ENCODE results near the gene QSOX1.

The QSOX1 gene

GRCh38 chr1:180135535-180135934 is 19.1 kb upstream of the QSOX1 start:
- Mint-ChIP-seq H3K27ac (no peak overlapping the region), H3K27me3 (peaks cover 42 to 57% of the 10 kb centered on the region in 2 donors), H3K4me3 (no peak overlapping the region), H3K4me1 (ENCODE audit: low read depth in 2 of 2) (no peaks in the 10 kb centered on the region), H3K36me3 (ENCODE audit: insufficient read depth) (no peaks in the 10 kb centered on the region), H3K9me3 (no peaks in the 10 kb centered on the region)
- DNase-seq (no peak), ATAC-seq (replicated peaks) (no peak)

DNA sequence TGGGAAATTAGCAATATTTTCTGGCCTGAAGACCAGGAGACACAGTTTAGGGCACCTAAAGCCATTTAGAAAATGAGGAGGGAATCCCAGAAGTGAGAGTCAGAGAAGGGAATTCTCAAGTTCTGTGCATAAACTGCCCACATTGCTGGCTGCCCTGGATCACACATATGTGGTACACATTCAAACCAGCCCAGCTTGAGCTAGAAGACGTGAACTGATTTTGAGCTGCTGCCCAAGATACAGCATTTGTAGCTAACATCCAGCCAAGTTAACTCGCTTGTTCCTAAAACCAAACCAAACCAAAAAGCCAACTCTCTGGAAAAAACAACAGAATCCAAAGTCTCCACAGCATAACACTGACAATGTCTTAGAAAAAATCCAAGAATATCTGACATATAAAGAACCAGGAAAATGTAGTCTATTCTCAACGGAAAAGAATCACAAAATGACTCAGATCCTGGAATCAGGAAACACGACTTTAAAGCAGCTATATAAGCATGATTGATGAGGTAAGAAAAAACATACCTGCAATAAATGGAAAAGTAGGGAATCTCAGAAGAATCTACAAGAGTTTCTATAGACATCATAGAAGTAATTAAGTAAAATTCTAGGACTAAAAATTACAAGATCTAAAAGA is 18.2 kb upstream of the QSOX1 start:
- no peak overlapping the region for H3K4me3 Mint-ChIP-seq
- H3K4me1 Mint-ChIP-seq (ENCODE audit: low read depth in 2 of 2), result no peaks in the 10 kb centered on the region
- H3K27ac Mint-ChIP-seq, result no peak overlapping the region
- ATAC-seq (replicated peaks) (no peak), DNase-seq (no peak)
- no peaks in the 10 kb centered on the region for H3K36me3 Mint-ChIP-seq (ENCODE audit: insufficient read depth)
- peaks cover 41 to 52% of the 10 kb centered on the region in 2 donors for H3K27me3 Mint-ChIP-seq
- no peaks in the 10 kb centered on the region for H3K9me3 Mint-ChIP-seq

DNA sequence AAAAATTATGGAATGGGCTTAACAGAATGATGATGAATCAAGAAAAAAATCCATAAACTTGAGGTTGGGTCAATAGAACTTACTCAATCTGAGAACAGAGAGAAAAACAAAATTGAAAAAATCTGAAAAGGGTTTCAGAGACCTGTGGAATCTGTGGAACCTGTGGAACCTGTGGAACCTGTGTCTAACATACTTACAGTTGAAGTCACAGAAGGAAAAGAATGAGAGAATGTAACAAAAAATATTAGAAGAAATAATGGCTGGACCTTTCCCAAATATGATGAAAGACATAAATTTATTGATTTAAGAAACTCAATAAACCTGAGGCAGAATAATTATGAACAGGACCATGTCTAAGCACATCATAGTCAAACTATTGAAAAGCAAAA is 17.7 kb upstream of the QSOX1 start:
- Mint-ChIP-seq H3K4me3 (no peak overlapping the region), H3K27ac (no peak overlapping the region), H3K27me3 (peaks cover 36 to 52% of the 10 kb centered on the region in 2 donors), H3K9me3 (no peaks in the 10 kb centered on the region), H3K36me3 (ENCODE audit: insufficient read depth) (no peaks in the 10 kb centered on the region), H3K4me1 (ENCODE audit: low read depth in 2 of 2) (no peaks in the 10 kb centered on the region)
- no peak for ATAC-seq (replicated peaks)
- no peak for DNase-seq

- DNase-seq (no peak), ATAC-seq (replicated peaks) (no peak)
- Mint-ChIP-seq H3K36me3 (ENCODE audit: insufficient read depth) (no peaks in the 10 kb centered on the region), H3K27ac (no peak overlapping the region), H3K4me3 (no peak overlapping the region), H3K4me1 (ENCODE audit: low read depth in 2 of 2) (no peaks in the 10 kb centered on the region), H3K27me3 (peaks cover 28 to 44% of the 10 kb centered on the region in 2 donors), H3K9me3 (no peaks in the 10 kb centered on the region)
Observed at GRCh38 chr1:180137776-180138175, 16.9 kb upstream of the QSOX1 start.

GRCh38 chr1:180141381-180141934 is 13.2 kb upstream of the QSOX1 start:
- Mint-ChIP-seq H3K27ac (no peak overlapping the region), H3K9me3 (no peaks in the 10 kb centered on the region), H3K36me3 (ENCODE audit: insufficient read depth) (no peaks in the 10 kb centered on the region), H3K27me3 (peaks cover 9 to 18% of the 10 kb centered on the region in 2 donors), H3K4me3 (no peak overlapping the region), H3K4me1 (ENCODE audit: low read depth in 2 of 2) (no peaks in the 10 kb centered on the region)
- ATAC-seq (replicated peaks), result no peak
- DNase-seq, result no peak

DNA sequence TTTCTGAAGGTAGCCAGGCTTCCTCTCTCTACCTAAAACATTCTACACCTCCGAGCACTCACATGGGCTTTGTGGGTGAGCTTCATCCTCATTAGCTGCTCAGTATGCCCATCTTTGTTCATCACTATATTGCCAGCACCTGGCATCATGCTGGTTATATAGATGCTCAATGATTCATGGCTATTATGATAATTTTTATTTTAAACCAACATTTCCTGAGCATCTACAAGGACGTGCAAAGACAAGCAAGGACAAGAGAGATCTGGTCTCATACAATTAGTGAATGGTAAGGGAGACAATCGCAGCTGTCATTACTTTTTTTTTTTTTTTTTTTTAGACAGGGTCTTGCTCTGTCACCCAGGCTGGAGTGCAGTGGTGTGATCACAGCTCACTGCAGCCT is 11.3 kb upstream of the QSOX1 start:
- ATAC-seq (replicated peaks), result no peak
- no peak for DNase-seq
- Mint-ChIP-seq H3K36me3 (ENCODE audit: insufficient read depth) (no peaks in the 10 kb centered on the region), H3K9me3 (no peaks in the 10 kb centered on the region), H3K27me3 (peaks cover 0 to 9% of the 10 kb centered on the region in 2 donors), H3K4me3 (no peak overlapping the region), H3K4me1 (ENCODE audit: low read depth in 2 of 2) (no peaks in the 10 kb centered on the region), H3K27ac (no peak overlapping the region)

GRCh38 chr1:180144659-180145357 is 9.9 kb upstream of the QSOX1 start:
- no peaks in the 10 kb centered on the region for H3K36me3 Mint-ChIP-seq (ENCODE audit: insufficient read depth)
- ATAC-seq (replicated peaks) (no peak), DNase-seq (no peak)
- peaks cover 0 to 9% of the 10 kb centered on the region in 2 donors for H3K27me3 Mint-ChIP-seq
- no peak overlapping the region for H3K4me3 Mint-ChIP-seq
- H3K4me1 Mint-ChIP-seq (ENCODE audit: low read depth in 2 of 2), result no peaks in the 10 kb centered on the region
- H3K9me3 Mint-ChIP-seq, result no peaks in the 10 kb centered on the region
- H3K27ac Mint-ChIP-seq, result no peak overlapping the region

DNA sequence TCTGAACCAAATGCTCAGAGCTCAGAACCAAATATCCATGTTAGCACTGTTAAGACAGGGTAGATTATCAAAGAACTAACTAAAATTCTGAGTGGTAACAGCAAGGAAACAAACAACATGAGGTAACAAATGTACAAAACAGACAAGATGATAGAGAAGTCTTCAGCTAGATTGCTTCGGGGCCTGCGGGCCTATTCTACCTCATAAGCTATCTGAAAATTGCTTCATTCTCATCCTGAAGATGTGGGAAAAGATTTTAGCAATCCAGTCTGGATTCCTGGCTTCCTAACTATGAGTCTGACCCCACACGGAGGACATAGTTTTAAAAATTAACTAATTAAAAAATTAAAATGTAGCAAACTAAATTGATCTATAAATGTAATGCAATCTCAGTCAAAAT is 9.2 kb upstream of the QSOX1 start:
- ATAC-seq (replicated peaks) (no peak), DNase-seq (no peak)
- Mint-ChIP-seq H3K36me3 (ENCODE audit: insufficient read depth) (no peaks in the 10 kb centered on the region), H3K27ac (no peak overlapping the region), H3K9me3 (no peaks in the 10 kb centered on the region), H3K27me3 (peaks cover 0 to 9% of the 10 kb centered on the region in 2 donors), H3K4me1 (ENCODE audit: low read depth in 2 of 2) (no peaks in the 10 kb centered on the region), H3K4me3 (no peak overlapping the region)

- Mint-ChIP-seq H3K27ac (no peak overlapping the region), H3K36me3 (ENCODE audit: insufficient read depth) (peaks cover 20% of the 10 kb centered on the region), H3K9me3 (no peaks in the 10 kb centered on the region), H3K27me3 (no peaks in the 10 kb centered on the region), H3K4me1 (ENCODE audit: low read depth in 2 of 2) (peaks cover 8% of the 10 kb centered on the region in 2 donors), H3K4me3 (no peak overlapping the region)
- ATAC-seq (replicated peaks) (no peak), DNase-seq (no peak)
Observed at GRCh38 chr1:180150982-180151381, 3.7 kb upstream of the QSOX1 start.

- no peak for DNase-seq
- Mint-ChIP-seq H3K4me3 (no peak overlapping the region), H3K36me3 (ENCODE audit: insufficient read depth) (peaks cover 20% of the 10 kb centered on the region), H3K9me3 (no peaks in the 10 kb centered on the region), H3K27ac (no peak overlapping the region), H3K4me1 (ENCODE audit: low read depth in 2 of 2) (peaks cover 11 to 13% of the 10 kb centered on the region in 2 donors), H3K27me3 (no peaks in the 10 kb centered on the region)
- no peak for ATAC-seq (replicated peaks)
Observed at GRCh38 chr1:180151508-180151907, 3.2 kb upstream of the QSOX1 start.

GRCh38 chr1:180152588-180152987 is 2.1 kb upstream of the QSOX1 start:
- H3K4me3 Mint-ChIP-seq, result no peak overlapping the region
- no peak overlapping the region for H3K27ac Mint-ChIP-seq
- no peaks in the 10 kb centered on the region for H3K9me3 Mint-ChIP-seq
- peaks cover 20% of the 10 kb centered on the region for H3K36me3 Mint-ChIP-seq (ENCODE audit: insufficient read depth)
- no peaks in the 10 kb centered on the region for H3K27me3 Mint-ChIP-seq
- ATAC-seq (replicated peaks) (no peak), DNase-seq (no peak)
- H3K4me1 Mint-ChIP-seq (ENCODE audit: low read depth in 2 of 2), result peaks cover 15 to 17% of the 10 kb centered on the region in 2 donors

DNA sequence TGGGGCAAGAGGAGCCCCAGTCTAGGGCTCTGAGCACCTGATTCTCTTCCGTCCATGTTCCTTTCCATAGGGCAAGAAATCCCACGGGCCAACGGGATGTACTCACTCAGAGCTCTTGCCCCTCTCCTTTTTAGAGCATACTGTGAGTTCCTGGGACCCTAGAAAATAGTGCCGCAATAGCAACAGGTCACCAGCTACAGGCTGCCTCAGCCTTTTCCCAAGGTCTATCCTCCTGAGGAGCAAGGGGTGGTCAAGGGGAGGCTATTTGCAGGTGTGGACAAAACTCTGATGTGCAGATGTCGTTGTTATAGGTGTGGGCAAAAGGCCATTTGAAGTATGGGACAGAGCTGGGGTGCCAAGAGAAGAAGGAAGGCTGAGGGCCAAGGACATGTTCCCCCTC is 1.6 kb upstream of the QSOX1 start:
- Mint-ChIP-seq H3K27ac (no peak overlapping the region), H3K4me3 (peak overlapping the region; percentile 88 to 94), H3K4me1 (ENCODE audit: low read depth in 2 of 2) (peaks cover 17 to 19% of the 10 kb centered on the region in 2 donors), H3K27me3 (no peaks in the 10 kb centered on the region), H3K36me3 (ENCODE audit: insufficient read depth) (peaks cover 20% of the 10 kb centered on the region), H3K9me3 (no peaks in the 10 kb centered on the region)
- DNase-seq (no peak), ATAC-seq (replicated peaks) (no peak)

- Mint-ChIP-seq H3K27me3 (no peaks in the 10 kb centered on the region), H3K36me3 (ENCODE audit: insufficient read depth) (peaks cover 20% of the 10 kb centered on the region), H3K4me3 (peak overlapping the region; percentile 88 to 94), H3K4me1 (ENCODE audit: low read depth in 2 of 2) (peaks cover 22 to 23% of the 10 kb centered on the region in 2 donors), H3K9me3 (no peaks in the 10 kb centered on the region), H3K27ac (peak overlapping the region in 1 of 2 donors; percentile 85)
- DNase-seq (no peak), ATAC-seq (replicated peaks) (no peak)
Observed at GRCh38 chr1:180154003-180154324, 705 bp upstream of the QSOX1 start.

DNA sequence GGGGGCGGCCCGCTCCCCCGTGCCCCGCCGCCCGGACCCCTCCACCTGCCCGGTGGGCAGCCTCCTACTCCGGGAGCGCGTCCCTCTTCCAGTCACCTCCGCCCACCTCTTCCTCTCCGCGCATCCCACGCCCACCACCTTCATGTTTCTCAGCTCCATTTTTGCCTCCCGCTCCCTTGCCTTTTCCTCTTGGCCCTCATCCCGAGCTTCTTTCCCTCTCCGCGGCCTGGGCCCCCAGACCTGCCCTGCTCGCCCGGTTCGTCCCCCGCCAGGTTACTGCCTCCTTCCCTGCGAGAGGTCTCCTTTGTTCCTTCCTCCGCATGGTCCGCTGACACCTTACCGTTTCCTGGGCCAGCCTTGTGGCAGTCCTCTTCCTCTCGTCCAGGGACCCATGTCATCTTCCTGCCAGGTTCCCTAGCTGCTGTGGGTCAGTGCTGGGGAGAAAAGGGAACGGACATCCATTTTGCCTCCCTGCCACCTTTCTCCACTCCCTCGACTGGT is 563 bp downstream of the QSOX1 start:
- ATAC-seq (replicated peaks), result no peak
- H3K27ac Mint-ChIP-seq, result peak overlapping the region; percentile 90 to 91
- H3K27me3 Mint-ChIP-seq, result no peaks in the 10 kb centered on the region
- DNase-seq, result peak in 1 of 3 experiments; percentile 12
- peaks cover 20% of the 10 kb centered on the region for H3K36me3 Mint-ChIP-seq (ENCODE audit: insufficient read depth)
- no peaks in the 10 kb centered on the region for H3K9me3 Mint-ChIP-seq
- H3K4me1 Mint-ChIP-seq (ENCODE audit: low read depth in 2 of 2), result peaks cover 22 to 28% of the 10 kb centered on the region in 2 donors
- H3K4me3 Mint-ChIP-seq, result peak overlapping the region; percentile 88 to 94
